ENCODE results near the gene LTA4H.

LTA4H gene

GRCh38 chr12:96036765-96037455, 1.5 kb upstream of the LTA4H start:
- H2AFZ ChIP-seq (ENCODE audit: low read depth, low read length) = peak overlapping the region; percentile 78

GRCh38 chr12:96034621-96035282, 635 bp downstream of the LTA4H start:
- no peaks in the 10 kb centered on the region for H3K9me3 ChIP-seq (ENCODE audit: low read length)

More at GRCh38 chr12:96036765-96037455, 1.5 kb upstream of the LTA4H start:
- Histone ChIP-seq H3K36me3 (ENCODE audit: insufficient read depth, low read length) (no peaks in the 10 kb centered on the region), H3K4me3 (ENCODE audit: low read length) (no peak overlapping the region), H3K27me3 (ENCODE audit: insufficient read depth, low read length) (no peaks in the 10 kb centered on the region), H3K4me1 (ENCODE audit: insufficient read depth, low read length) (peaks cover 3% of the 10 kb centered on the region), H3K9me3 (ENCODE audit: low read length) (no peaks in the 10 kb centered on the region)

DNA sequence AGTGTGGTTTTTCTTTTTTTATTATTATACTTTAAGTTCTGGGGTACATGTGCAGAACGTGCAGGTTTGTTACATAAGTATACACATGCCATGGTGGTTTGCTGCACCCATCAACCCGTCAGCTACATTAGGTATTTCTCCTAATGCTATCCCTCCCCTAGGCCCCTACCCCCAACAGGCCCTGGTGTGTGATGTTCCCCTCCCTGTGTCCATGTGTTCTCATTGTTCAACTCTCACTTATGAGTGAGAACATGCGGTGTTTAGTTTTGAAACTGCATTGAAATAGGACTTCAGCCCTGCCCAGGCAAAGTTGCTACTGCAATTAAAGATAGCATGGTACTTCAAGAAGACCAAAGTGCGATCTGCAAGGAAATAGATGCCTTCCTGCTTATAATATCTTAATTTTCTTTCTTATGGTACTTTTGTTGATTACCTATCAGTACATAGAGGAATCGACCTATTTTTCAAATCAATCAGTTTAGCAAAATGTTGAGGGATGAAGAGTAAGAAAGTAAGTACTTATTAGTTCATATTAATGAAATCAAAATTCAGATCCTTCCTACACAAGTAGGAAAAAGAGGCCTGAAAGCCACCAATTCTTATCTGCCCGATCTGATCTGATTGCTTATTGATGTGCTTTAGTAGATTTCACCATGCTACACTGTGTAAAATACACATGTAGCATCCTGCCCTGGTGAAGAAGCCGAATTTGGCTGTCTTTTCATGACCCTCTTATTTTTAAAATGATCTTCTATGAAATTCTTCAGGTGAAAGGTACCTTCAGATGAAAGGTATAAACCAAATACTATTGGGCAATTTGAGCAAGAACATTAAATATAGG, 1.6 kb downstream of the LTA4H start:
- Histone ChIP-seq H3K4me1 (ENCODE audit: insufficient read depth, low read length) (peaks cover 3% of the 10 kb centered on the region), H3K4me3 (ENCODE audit: low read length) (peak overlapping the region; percentile 92), H3K36me3 (ENCODE audit: insufficient read depth, low read length) (no peaks in the 10 kb centered on the region), H3K27me3 (ENCODE audit: insufficient read depth, low read length) (no peaks in the 10 kb centered on the region), H3K9me3 (ENCODE audit: low read length) (no peaks in the 10 kb centered on the region), H2AFZ (ENCODE audit: low read depth, low read length) (peak overlapping the region; percentile 78)

More at GRCh38 chr12:96034621-96035282, 635 bp downstream of the LTA4H start:
- peak overlapping the region; percentile 78 for H2AFZ ChIP-seq (ENCODE audit: low read depth, low read length)
- no peaks in the 10 kb centered on the region for H3K36me3 ChIP-seq (ENCODE audit: insufficient read depth, low read length)
- peak overlapping the region; percentile 92 for H3K4me3 ChIP-seq (ENCODE audit: low read length)
- peaks cover 3% of the 10 kb centered on the region for H3K4me1 ChIP-seq (ENCODE audit: insufficient read depth, low read length)
- no peaks in the 10 kb centered on the region for H3K27me3 ChIP-seq (ENCODE audit: insufficient read depth, low read length)

DNA sequence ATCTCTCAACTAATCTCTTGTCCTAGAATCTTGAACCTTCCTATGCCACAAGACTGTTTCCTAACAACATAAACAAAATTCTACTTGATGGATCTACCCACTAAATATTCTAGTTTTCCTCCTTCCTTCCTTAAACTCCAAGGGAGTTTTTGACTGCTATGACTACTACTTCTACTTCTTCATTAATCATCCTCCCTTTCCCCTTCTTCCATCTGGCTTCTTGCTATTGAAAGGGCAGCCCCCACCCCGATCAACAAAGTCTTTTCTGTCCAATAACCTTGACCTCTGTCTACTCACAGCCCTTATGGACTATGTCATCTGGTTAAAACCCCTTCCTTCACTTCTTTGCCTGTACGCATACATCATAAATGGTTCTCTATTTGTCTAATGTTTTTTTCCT, 5.6 kb downstream of the LTA4H start:
- peaks cover 17% of the 10 kb centered on the region for H3K36me3 ChIP-seq (ENCODE audit: insufficient read depth, low read length)
- H3K27me3 ChIP-seq (ENCODE audit: insufficient read depth, low read length) = no peaks in the 10 kb centered on the region
- peaks cover 3% of the 10 kb centered on the region for H3K4me1 ChIP-seq (ENCODE audit: insufficient read depth, low read length)
- no peaks in the 10 kb centered on the region for H3K9me3 ChIP-seq (ENCODE audit: low read length)
- no peak overlapping the region for H2AFZ ChIP-seq (ENCODE audit: low read depth, low read length)
- no peak overlapping the region for H3K4me3 ChIP-seq (ENCODE audit: low read length)

- Histone ChIP-seq H3K9me3 (ENCODE audit: low read length) (no peaks in the 10 kb centered on the region), H3K36me3 (ENCODE audit: insufficient read depth, low read length) (peaks cover 18% of the 10 kb centered on the region), H3K4me1 (ENCODE audit: insufficient read depth, low read length) (no peaks in the 10 kb centered on the region), H3K27me3 (ENCODE audit: insufficient read depth, low read length) (no peaks in the 10 kb centered on the region), H3K4me3 (ENCODE audit: low read length) (no peak overlapping the region), H2AFZ (ENCODE audit: low read depth, low read length) (no peak overlapping the region)
Measured at GRCh38 chr12:96028538-96028937, 6.8 kb downstream of the LTA4H start.

DNA sequence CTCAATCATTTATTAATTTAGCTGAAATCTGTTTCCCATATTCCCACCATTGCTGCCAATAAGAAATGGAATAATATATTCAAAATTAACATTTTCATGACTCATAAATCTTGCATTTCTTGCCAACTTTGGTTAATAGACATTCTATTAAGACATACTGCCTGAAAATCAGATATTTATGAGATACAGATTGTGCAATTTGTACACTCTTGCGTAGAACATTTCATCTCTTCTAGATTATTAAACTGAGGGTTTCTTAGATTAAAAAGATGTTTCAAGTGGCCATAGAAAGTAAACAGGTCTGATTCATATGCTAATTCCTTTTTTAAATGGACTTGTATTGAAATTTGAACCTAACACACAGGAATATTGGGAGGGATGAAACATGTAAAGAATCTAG, 9.1 kb downstream of the LTA4H start:
- H3K9me3 ChIP-seq (ENCODE audit: low read length) = no peaks in the 10 kb centered on the region
- H2AFZ ChIP-seq (ENCODE audit: low read depth, low read length) = no peak overlapping the region
- no peaks in the 10 kb centered on the region for H3K27me3 ChIP-seq (ENCODE audit: insufficient read depth, low read length)
- peaks cover 32% of the 10 kb centered on the region for H3K36me3 ChIP-seq (ENCODE audit: insufficient read depth, low read length)
- H3K4me3 ChIP-seq (ENCODE audit: low read length) = no peak overlapping the region
- H3K4me1 ChIP-seq (ENCODE audit: insufficient read depth, low read length) = no peaks in the 10 kb centered on the region

GRCh38 chr12:96025518-96025917, 9.9 kb downstream of the LTA4H start:
- H3K27me3 ChIP-seq (ENCODE audit: insufficient read depth, low read length) = no peaks in the 10 kb centered on the region
- H2AFZ ChIP-seq (ENCODE audit: low read depth, low read length) = no peak overlapping the region
- peaks cover 35% of the 10 kb centered on the region for H3K36me3 ChIP-seq (ENCODE audit: insufficient read depth, low read length)
- H3K9me3 ChIP-seq (ENCODE audit: low read length) = no peaks in the 10 kb centered on the region
- H3K4me1 ChIP-seq (ENCODE audit: insufficient read depth, low read length) = no peaks in the 10 kb centered on the region
- no peak overlapping the region for H3K4me3 ChIP-seq (ENCODE audit: low read length)

GRCh38 chr12:96020314-96021003, 14.9 kb downstream of the LTA4H start:
- H3K9me3 ChIP-seq (ENCODE audit: low read length) = no peaks in the 10 kb centered on the region
- H3K27me3 ChIP-seq (ENCODE audit: insufficient read depth, low read length) = no peaks in the 10 kb centered on the region
- H2AFZ ChIP-seq (ENCODE audit: low read depth, low read length) = no peak overlapping the region
- no peak overlapping the region for H3K4me3 ChIP-seq (ENCODE audit: low read length)
- no peaks in the 10 kb centered on the region for H3K4me1 ChIP-seq (ENCODE audit: insufficient read depth, low read length)
- H3K36me3 ChIP-seq (ENCODE audit: insufficient read depth, low read length) = peaks cover 37% of the 10 kb centered on the region

GRCh38 chr12:96015672-96016071, 19.7 kb downstream of the LTA4H start:
- no peaks in the 10 kb centered on the region for H3K27me3 ChIP-seq (ENCODE audit: insufficient read depth, low read length)
- no peak overlapping the region for H3K4me3 ChIP-seq (ENCODE audit: low read length)
- H3K4me1 ChIP-seq (ENCODE audit: insufficient read depth, low read length) = no peaks in the 10 kb centered on the region
- H2AFZ ChIP-seq (ENCODE audit: low read depth, low read length) = no peak overlapping the region
- H3K36me3 ChIP-seq (ENCODE audit: insufficient read depth, low read length) = peaks cover 51% of the 10 kb centered on the region
- no peaks in the 10 kb centered on the region for H3K9me3 ChIP-seq (ENCODE audit: low read length)

- H3K27me3 ChIP-seq (ENCODE audit: insufficient read depth, low read length) = no peaks in the 10 kb centered on the region
- no peak overlapping the region for H2AFZ ChIP-seq (ENCODE audit: low read depth, low read length)
- no peak overlapping the region for H3K4me3 ChIP-seq (ENCODE audit: low read length)
- no peaks in the 10 kb centered on the region for H3K9me3 ChIP-seq (ENCODE audit: low read length)
- H3K4me1 ChIP-seq (ENCODE audit: insufficient read depth, low read length) = no peaks in the 10 kb centered on the region
- H3K36me3 ChIP-seq (ENCODE audit: insufficient read depth, low read length) = peaks cover 50% of the 10 kb centered on the region
Measured at GRCh38 chr12:96014943-96015599, 20.3 kb downstream of the LTA4H start.

- H3K4me1 ChIP-seq (ENCODE audit: insufficient read depth, low read length) = no peaks in the 10 kb centered on the region
- no peak overlapping the region for H2AFZ ChIP-seq (ENCODE audit: low read depth, low read length)
- peaks cover 59% of the 10 kb centered on the region for H3K36me3 ChIP-seq (ENCODE audit: insufficient read depth, low read length)
Measured at GRCh38 chr12:96007729-96008128, 27.7 kb downstream of the LTA4H start.

DNA sequence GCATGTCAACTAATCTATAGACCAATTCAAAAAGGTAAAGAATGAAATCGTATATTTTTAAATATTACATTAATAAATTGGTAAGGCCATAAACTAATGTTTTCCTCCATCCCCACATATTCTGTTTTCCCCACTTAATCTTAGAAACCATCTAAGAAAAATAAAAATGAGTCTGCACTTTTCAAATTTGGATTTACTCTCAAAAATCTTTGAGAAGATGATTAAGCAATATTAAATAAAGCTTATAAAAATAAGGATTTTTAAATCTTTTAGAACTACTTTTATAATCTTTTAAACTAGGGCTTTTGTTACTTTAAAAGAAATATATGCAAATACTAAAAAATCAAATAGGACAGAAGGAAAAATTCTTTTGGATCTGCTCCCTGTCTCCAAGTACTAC, 28.7 kb downstream of the LTA4H start:
- H3K4me3 ChIP-seq (ENCODE audit: low read length) = no peak overlapping the region
- no peaks in the 10 kb centered on the region for H3K27me3 ChIP-seq (ENCODE audit: insufficient read depth, low read length)
- H2AFZ ChIP-seq (ENCODE audit: low read depth, low read length) = no peak overlapping the region
- H3K36me3 ChIP-seq (ENCODE audit: insufficient read depth, low read length) = peaks cover 55% of the 10 kb centered on the region
- H3K9me3 ChIP-seq (ENCODE audit: low read length) = peaks cover 2% of the 10 kb centered on the region
- no peaks in the 10 kb centered on the region for H3K4me1 ChIP-seq (ENCODE audit: insufficient read depth, low read length)

More at GRCh38 chr12:96007729-96008128, 27.7 kb downstream of the LTA4H start:
- Histone ChIP-seq H3K9me3 (ENCODE audit: low read length) (peaks cover 2% of the 10 kb centered on the region), H3K27me3 (ENCODE audit: insufficient read depth, low read length) (no peaks in the 10 kb centered on the region), H3K4me3 (ENCODE audit: low read length) (no peak overlapping the region)
